ENCODE data around the gene MARF1. TPM values are rescaled to one million over a fixed set of nuclear protein-coding genes. Genes with fewer than 3 reads are reported as not detected.
"Not testable (repeated sequence)": the region's sequence is repeated elsewhere in the genome, so short reads cannot be mapped to it uniquely, and the experiment has no call there.

The MARF1 gene
- total and polyA plus RNA-seq, 9 of the 15 experiments (the other 6 are each of a cell fraction or from before 2014, with no cell fraction given): 4.7 to 33.2 (median 11.7) TPM

GRCh38 chr16:15573896-15574613 lies 68.9 kb downstream of the MARF1 start (continued):
- TF ChIP-seq PRDM10 (IDR thresholded peaks at IDR 0.05; ENCODE audit: partially characterized antibody): peak; percentile 22
- TF ChIP-seq, protein P1, sequence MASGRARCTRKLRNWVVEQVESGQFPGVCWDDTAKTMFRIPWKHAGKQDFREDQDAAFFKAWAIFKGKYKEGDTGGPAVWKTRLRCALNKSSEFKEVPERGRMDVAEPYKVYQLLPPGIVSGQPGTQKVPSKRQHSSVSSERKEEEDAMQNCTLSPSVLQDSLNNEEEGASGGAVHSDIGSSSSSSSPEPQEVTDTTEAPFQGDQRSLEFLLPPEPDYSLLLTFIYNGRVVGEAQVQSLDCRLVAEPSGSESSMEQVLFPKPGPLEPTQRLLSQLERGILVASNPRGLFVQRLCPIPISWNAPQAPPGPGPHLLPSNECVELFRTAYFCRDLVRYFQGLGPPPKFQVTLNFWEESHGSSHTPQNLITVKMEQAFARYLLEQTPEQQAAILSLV (tag; IDR thresholded peaks at IDR 0.05): peak; percentile 88
- TF ChIP-seq, protein P2, sequence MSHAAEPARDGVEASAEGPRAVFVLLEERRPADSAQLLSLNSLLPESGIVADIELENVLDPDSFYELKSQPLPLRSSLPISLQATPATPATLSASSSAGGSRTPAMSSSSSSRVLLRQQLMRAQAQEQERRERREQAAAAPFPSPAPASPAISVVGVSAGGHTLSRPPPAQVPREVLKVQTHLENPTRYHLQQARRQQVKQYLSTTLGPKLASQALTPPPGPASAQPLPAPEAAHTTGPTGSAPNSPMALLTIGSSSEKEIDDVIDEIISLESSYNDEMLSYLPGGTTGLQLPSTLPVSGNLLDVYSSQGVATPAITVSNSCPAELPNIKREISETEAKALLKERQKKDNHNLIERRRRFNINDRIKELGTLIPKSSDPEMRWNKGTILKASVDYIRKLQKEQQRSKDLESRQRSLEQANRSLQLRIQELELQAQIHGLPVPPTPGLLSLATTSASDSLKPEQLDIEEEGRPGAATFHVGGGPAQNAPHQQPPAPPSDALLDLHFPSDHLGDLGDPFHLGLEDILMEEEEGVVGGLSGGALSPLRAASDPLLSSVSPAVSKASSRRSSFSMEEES (CRISPR knock-in tag; IDR thresholded peaks at IDR 0.05): peak; percentile 3; the same call in 1 of the 2 replicates
- TF ChIP-seq, protein P3, sequence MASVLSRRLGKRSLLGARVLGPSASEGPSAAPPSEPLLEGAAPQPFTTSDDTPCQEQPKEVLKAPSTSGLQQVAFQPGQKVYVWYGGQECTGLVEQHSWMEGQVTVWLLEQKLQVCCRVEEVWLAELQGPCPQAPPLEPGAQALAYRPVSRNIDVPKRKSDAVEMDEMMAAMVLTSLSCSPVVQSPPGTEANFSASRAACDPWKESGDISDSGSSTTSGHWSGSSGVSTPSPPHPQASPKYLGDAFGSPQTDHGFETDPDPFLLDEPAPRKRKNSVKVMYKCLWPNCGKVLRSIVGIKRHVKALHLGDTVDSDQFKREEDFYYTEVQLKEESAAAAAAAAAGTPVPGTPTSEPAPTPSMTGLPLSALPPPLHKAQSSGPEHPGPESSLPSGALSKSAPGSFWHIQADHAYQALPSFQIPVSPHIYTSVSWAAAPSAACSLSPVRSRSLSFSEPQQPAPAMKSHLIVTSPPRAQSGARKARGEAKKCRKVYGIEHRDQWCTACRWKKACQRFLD (CRISPR knock-in tag; IDR thresholded peaks at IDR 0.05): peak; percentile 98
- TF ChIP-seq TAF1 (IDR thresholded peaks at IDR 0.05; ENCODE audit: control insufficient read depth, extremely low read depth, insufficient read depth, low read length, severe bottlenecking): peak; percentile 85
- peak; percentile 51; the same call in 1 of the 2 replicates for TF ChIP-seq HMBOX1 (IDR thresholded peaks at IDR 0.05)
- peak; percentile 91 for TF ChIP-seq ZEB2 (IDR thresholded peaks at IDR 0.05)
- TF ChIP-seq SP1 (CRISPR knock-in tag; IDR thresholded peaks at IDR 0.05): peak; percentile 46; the same call in 1 of the 2 replicates
- TF ChIP-seq ZNF589 (CRISPR knock-in tag; IDR thresholded peaks at IDR 0.05; ENCODE audit: low read depth): peak; percentile 96
- TF ChIP-seq NR4A1 (CRISPR knock-in tag; IDR thresholded peaks at IDR 0.05): not testable (repeated sequence)
- TF ChIP-seq NR4A1 (tag; IDR thresholded peaks at IDR 0.05): peak; percentile 99
- peak; percentile 88 to 92 for TF ChIP-seq MLLT1 (IDR thresholded peaks at IDR 0.05)
- peak; percentile 85 for TF ChIP-seq CXXC5 (CRISPR knock-in tag; IDR thresholded peaks at IDR 0.05)
- peak; percentile 96; the same call in 1 of the 2 replicates for TF ChIP-seq ZNF583 (CRISPR knock-in tag; IDR thresholded peaks at IDR 0.05)
- peak; percentile 48 for TF ChIP-seq ZNF707 (CRISPR knock-in tag; conservative IDR thresholded peaks at IDR 0.05)
- TF ChIP-seq POLR2AphosphoS5 (IDR thresholded peaks at IDR 0.05; ENCODE audit: control insufficient read depth, insufficient read depth, low read depth, low read length): peak; percentile 91
